Measurements from ENCODE around the gene CAPN14. TPM values are rescaled to one million over a fixed set of nuclear protein-coding genes. Genes with fewer than 3 reads are reported as not detected.

CAPN14 gene
- total and polyA plus RNA-seq, 2 experiments from 2014 or later, result 0.06 to 0.33 TPM

- H3K4me3 ChIP-seq, result no peak overlapping the region
- H3K27ac ChIP-seq, result no peak overlapping the region
- WGBS (ENCODE audit: low lambda C conversion rate, missing lambda C conversion rate), result 96% methylated on average over 3 of the region's 3 CpGs
- H3K36me3 ChIP-seq (replicated peaks; ENCODE audit: insufficient read depth, low read depth), result no peaks in the 10 kb centered on the region
- H3K9me2 ChIP-seq (replicated peaks; ENCODE audit: insufficient read depth), result no peaks in the 10 kb centered on the region
- no peaks in the 10 kb centered on the region for H3K79me2 ChIP-seq
- H3K4me1 ChIP-seq (ENCODE audit: insufficient read depth), result peaks cover 12% of the 10 kb centered on the region
- H3K9me3 ChIP-seq (ENCODE audit: low read depth), result no peaks in the 10 kb centered on the region
- H3K4me2 ChIP-seq, result no peak overlapping the region
- no peaks in the 10 kb centered on the region for H4K20me1 ChIP-seq (ENCODE audit: insufficient read depth, poor library complexity, severe bottlenecking)
- TF ChIP-seq EZH2 (IDR thresholded peaks at IDR 0.05; ENCODE audit: borderline replicate concordance) (no peak), CTCF (IDR thresholded peaks at IDR 0.05; ENCODE audit: poor library complexity) (no peak), EZH2phosphoT487 (IDR thresholded peaks at IDR 0.05; ENCODE audit: low read depth, severe bottlenecking, unreplicated experiment) (no peak)
- no peaks in the 10 kb centered on the region for H3K27me3 ChIP-seq
- no peak overlapping the region for H2AFZ ChIP-seq
- no peak for DNase-seq (ENCODE audit: low spot score)
These were observed 33.7 kb upstream of the CAPN14 start for GRCh38 chr2:31251018-31251417.

GRCh38 chr2:31249009-31249690 is 31.8 kb upstream of the CAPN14 start:
- Histone ChIP-seq H3K9me2 (replicated peaks; ENCODE audit: insufficient read depth) (no peaks in the 10 kb centered on the region), H3K36me3 (replicated peaks; ENCODE audit: insufficient read depth, low read depth) (no peaks in the 10 kb centered on the region), H4K20me1 (ENCODE audit: insufficient read depth, poor library complexity, severe bottlenecking) (no peaks in the 10 kb centered on the region), H3K4me3 (no peak overlapping the region), H2AFZ (no peak overlapping the region), H3K9me3 (ENCODE audit: low read depth) (no peaks in the 10 kb centered on the region), H3K4me1 (ENCODE audit: insufficient read depth) (no peaks in the 10 kb centered on the region), H3K79me2 (no peaks in the 10 kb centered on the region), H3K4me2 (no peak overlapping the region), H3K27me3 (no peaks in the 10 kb centered on the region), H3K27ac (no peak overlapping the region)
- no peak for TF ChIP-seq EZH2 (IDR thresholded peaks at IDR 0.05; ENCODE audit: borderline replicate concordance)
- TF ChIP-seq CTCF (IDR thresholded peaks at IDR 0.05; ENCODE audit: poor library complexity), result no peak
- TF ChIP-seq EZH2phosphoT487 (IDR thresholded peaks at IDR 0.05; ENCODE audit: low read depth, severe bottlenecking, unreplicated experiment), result no peak
- DNase-seq (ENCODE audit: low spot score), result no peak
- WGBS (ENCODE audit: low lambda C conversion rate, missing lambda C conversion rate), result 98% methylated on average over 15 of the region's 15 CpGs

- Histone ChIP-seq H3K27ac (no peak overlapping the region), H4K20me1 (ENCODE audit: insufficient read depth, poor library complexity, severe bottlenecking) (no peaks in the 10 kb centered on the region), H2AFZ (no peak overlapping the region), H3K79me2 (no peaks in the 10 kb centered on the region), H3K4me3 (no peak overlapping the region), H3K4me1 (ENCODE audit: insufficient read depth) (no peaks in the 10 kb centered on the region), H3K36me3 (replicated peaks; ENCODE audit: insufficient read depth, low read depth) (no peaks in the 10 kb centered on the region), H3K9me3 (ENCODE audit: low read depth) (no peaks in the 10 kb centered on the region), H3K4me2 (no peak overlapping the region), H3K9me2 (replicated peaks; ENCODE audit: insufficient read depth) (no peaks in the 10 kb centered on the region), H3K27me3 (no peaks in the 10 kb centered on the region)
- TF ChIP-seq CTCF (IDR thresholded peaks at IDR 0.05; ENCODE audit: poor library complexity) (no peak), EZH2phosphoT487 (IDR thresholded peaks at IDR 0.05; ENCODE audit: low read depth, severe bottlenecking, unreplicated experiment) (no peak), EZH2 (IDR thresholded peaks at IDR 0.05; ENCODE audit: borderline replicate concordance) (no peak)
- no peak for DNase-seq (ENCODE audit: low spot score)
- WGBS (ENCODE audit: low lambda C conversion rate, missing lambda C conversion rate), result 97% methylated on average over 3 of the region's 3 CpGs
These were observed 30.8 kb upstream of the CAPN14 start for GRCh38 chr2:31248139-31248538.
